ENCODE measurements around the gene TNFRSF25. TPM values are rescaled to one million over a fixed set of nuclear protein-coding genes. Genes with fewer than 3 reads are reported as not detected.
"Not testable (repeated sequence)": the region's sequence is repeated elsewhere in the genome, so short reads cannot be mapped to it uniquely, and the experiment has no call there.

The TNFRSF25 gene
- total RNA-seq, 1 experiment from 2014 or later = 0.98 TPM

- no peak for DNase-seq (ENCODE audit: low read depth)
Observed at GRCh38 chr1:6470132-6471085, 4.4 kb upstream of the TNFRSF25 start.

DNA sequence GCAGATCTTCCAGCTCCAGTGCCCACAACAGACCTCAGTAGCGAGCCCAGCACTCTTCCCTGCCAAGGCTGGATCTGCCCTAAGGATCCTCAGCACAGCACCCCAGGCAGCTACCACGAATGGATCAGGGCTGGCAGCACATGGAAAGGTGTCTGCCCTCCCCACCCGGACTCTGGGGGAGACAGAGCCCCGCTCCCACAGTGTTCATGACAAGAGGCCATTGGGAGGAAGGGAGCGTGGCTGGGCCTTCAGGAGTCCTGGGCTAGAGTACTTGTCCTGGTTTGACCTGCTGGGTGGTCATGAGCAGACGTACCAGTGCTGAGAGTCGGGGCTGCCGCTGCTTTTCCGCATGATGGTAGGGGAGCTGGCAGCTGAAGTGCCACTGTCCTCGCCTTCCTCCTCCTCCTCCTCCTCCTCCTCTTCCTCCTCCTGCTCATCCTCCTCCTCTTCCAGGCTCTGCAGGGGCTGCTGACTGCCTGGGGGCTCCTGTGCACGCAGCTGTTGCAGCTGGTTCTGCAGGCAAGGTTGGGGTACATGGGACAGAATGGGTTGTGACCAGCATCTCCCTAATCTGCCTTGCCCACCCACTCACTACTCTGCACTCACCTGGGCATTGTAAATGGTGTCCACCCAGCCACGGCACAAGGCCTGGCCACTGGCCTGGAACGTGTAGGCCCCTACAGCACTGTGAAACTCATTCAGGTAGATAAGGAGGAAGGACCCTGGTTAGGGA lies 2.9 kb upstream of the TNFRSF25 start:
- DNase-seq (ENCODE audit: low read depth) = no peak

GRCh38 chr1:6467744-6468688 lies 2.0 kb upstream of the TNFRSF25 start:
- DNase-seq (ENCODE audit: low read depth) = no peak

- DNase-seq (ENCODE audit: low read depth) = no peak
Observed at GRCh38 chr1:6467224-6467623, 1.3 kb upstream of the TNFRSF25 start.

GRCh38 chr1:6466751-6467150 lies 778 bp upstream of the TNFRSF25 start:
- DNase-seq (ENCODE audit: low read depth) = no peak

GRCh38 chr1:6465461-6466005 lies 440 bp downstream of the TNFRSF25 start:
- no peak for DNase-seq (ENCODE audit: low read depth)

DNA sequence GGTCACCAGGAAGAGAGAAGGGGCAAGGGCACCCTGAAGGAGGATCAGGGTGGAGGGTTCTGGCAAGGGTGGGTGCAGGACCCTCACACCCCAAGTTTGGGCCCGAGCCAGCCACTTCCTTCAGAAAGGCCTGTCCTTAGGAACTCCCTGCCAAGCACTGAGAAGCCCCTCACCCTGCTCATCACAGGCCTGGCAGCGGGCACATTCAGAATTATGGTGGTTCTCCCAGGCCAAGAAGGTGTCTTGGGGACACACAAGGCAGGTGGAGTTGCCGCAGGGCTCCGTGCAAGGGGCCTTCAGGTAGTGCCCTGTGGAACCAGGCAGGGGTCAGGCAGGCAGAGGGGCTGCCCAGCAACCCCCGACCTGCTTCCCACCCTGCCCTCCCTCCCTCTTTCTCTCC lies 1.1 kb downstream of the TNFRSF25 start:
- DNase-seq (ENCODE audit: low read depth) = no peak

DNA sequence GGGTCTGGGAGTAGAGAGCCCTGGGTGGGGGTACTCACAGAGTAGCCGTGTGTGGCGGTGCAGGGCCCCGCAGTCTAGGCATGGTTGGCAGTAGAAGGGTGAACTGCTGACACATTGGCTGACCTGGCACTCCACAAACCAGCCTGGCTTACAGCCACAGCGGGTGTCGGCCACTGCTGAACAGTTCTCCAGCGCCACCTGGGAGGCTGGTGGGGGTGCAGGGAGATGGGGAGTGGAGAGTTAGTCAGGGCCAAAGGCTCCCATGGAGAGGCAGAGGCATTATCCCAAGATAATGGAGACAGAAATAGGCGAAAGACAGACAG lies 1.5 kb downstream of the TNFRSF25 start:
- no peak for DNase-seq (ENCODE audit: low read depth)

DNA sequence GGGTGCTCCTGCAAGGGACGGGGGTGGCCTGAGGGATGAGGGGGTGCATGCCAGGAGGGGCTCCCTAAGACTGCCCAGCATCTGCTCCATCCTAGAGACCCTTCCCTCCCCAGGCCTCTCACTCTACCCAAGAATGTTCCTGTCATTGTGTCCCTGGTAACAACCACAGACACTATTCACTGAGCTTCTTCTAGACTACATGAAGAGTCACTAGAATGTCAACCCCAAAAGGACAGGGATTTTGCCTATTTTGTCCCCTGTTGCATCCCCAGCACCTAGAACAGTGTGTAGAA lies 2.9 kb downstream of the TNFRSF25 start:
- no peak for DNase-seq (ENCODE audit: low read depth)

DNA sequence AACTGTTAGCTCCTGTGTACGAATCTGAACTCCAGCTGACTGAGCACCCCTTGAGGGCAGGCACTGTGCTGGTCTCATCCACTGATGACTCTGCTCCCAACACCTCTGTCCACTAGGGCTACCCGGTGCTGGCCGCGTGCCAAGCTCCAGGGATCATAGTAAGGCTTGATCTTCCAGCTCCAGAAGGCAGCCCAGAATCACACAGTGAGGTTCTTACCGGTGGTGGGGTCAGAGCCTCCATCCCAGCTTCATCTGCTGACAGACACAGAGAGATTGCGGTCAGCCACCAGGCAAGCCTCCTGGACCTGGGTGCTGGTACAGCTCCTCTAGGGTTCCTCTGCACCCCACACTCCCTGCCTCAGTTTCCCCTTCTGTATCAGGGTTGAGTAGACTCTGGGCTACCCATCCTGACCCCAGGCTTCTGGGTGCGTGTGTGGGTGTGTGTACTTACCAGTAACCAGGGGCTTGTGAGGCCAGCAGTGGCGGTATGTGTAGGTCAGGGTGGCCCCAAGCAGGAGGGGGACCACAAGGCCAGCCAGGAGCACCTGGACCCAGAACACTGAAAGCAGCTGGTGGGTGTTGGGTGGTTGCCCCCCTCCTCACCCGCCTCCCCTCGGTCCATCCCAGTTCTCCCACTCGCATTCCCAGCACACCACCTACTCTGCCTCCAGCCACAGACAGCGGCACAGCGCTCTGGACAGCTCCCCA lies 3.4 kb downstream of the TNFRSF25 start:
- DNase-seq (ENCODE audit: low read depth) = no peak

- no peak for DNase-seq (ENCODE audit: low read depth)
Observed at GRCh38 chr1:6461538-6462411, 4.2 kb downstream of the TNFRSF25 start.

DNA sequence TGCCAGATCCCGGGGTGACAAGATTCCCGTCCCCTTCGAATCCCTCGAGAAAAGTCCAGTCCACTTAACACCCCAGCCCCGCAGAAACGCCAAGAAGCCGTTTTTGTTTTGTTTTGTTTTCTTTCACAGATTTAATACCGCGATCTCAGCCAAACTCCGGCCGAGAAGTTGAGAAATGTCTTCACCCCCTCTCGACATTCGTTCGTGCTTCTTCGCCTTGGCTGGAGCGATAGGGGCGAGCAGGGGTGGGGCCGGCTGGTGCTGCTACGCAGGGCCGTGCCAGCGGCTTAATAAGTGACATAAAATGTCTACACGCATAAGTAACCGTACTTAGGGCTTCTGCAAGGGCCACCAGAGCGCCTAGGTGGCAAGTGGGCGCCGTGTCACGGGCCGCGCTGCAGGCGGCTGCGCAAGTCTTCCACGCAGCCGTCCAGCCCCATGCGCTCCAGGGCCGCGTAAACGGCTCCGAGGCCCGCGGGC lies 4.9 kb downstream of the TNFRSF25 start:
- DNase-seq (ENCODE audit: low read depth) = no peak

DNA sequence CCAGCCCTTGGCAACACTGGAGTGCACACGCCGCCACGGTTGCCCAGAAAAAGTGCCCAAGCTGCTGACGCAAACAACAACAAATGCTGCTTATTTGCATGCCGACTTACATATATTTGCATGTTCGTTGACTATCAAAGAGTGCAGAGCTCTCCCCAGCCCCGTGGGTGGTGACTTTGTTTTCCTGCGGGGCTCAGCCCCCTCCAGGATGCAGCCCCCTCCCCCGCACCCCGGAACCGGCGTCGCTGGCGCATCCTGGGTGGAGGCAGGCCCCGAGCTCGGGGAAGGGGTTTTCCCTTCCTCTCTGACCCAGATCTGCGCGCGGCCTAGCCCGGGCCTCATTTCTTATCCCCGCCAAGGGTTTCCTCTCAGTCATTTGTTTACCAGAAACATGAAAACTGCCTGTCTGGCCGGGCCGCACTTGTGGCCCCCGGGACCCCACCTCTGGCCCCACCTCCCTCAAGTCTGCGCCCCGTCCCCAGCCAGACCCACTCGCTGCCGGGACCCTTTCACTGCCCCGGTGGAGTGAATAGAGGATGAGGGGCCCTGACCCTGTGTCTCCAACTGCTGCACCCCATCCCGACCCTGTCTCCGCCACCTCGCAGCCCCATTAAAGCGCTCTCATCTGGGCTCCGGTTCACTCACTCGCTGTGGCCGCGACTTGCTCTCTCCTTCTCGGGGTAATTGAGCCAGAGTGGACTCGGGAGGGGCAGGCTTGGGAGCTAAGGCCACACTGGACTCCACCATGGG lies 5.5 kb downstream of the TNFRSF25 start:
- no peak for DNase-seq (ENCODE audit: low read depth)

DNA sequence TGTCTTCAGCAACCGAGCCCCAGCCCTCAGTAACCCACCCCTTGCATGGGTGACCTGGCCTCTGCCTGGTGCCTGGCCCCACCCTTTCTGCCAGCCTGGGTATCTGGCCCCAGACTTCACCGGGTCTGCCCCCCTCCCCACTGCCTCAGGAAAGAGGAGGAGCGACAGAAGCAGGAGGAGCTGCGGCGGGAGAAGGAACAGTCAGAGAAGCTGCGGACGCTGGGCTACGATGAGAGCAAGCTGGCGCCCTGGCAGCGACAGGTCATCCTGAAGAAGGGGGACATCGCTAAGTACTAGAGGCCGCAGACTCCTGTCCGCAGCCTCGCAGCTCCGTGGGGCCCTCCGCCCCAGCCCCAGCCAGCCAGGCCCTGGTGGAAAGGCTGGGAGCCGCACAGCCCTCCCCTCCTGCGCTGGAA lies 6.1 kb downstream of the TNFRSF25 start:
- no peak for DNase-seq (ENCODE audit: low read depth)

DNA sequence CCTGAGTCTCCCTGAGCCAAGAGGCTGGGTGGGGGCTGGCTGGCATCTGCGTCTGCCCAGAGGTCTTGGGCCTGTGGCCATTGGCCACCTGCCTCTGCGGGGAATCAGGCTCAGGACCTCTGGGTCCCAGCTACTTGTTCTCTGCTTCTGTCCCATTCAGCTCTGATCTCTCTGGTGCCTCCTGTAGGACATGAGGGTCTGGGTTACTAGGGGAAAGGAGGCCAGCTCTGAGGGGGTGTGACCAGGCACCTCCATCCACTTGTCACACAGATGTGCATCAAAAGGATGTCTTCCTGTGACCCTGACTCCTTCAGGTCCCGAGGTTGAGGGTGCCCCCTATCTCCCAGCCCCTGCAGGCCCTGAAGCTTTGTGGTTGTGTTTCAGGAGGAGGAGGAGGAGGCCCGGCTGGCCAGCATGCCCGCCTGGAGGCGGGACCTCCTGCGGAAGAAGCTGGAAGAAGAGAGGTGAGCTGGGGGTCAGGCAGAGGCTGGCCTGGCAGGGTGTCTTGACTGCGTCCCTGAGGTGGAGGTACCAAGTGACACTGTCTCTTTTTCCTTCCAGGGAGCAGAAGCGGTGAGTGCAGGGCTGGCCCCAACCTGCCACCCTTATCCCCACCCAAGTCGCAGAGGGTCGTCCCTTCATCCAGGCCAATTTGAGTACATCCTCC lies 9.0 kb downstream of the TNFRSF25 start:
- no peak for DNase-seq (ENCODE audit: low read depth)

DNA sequence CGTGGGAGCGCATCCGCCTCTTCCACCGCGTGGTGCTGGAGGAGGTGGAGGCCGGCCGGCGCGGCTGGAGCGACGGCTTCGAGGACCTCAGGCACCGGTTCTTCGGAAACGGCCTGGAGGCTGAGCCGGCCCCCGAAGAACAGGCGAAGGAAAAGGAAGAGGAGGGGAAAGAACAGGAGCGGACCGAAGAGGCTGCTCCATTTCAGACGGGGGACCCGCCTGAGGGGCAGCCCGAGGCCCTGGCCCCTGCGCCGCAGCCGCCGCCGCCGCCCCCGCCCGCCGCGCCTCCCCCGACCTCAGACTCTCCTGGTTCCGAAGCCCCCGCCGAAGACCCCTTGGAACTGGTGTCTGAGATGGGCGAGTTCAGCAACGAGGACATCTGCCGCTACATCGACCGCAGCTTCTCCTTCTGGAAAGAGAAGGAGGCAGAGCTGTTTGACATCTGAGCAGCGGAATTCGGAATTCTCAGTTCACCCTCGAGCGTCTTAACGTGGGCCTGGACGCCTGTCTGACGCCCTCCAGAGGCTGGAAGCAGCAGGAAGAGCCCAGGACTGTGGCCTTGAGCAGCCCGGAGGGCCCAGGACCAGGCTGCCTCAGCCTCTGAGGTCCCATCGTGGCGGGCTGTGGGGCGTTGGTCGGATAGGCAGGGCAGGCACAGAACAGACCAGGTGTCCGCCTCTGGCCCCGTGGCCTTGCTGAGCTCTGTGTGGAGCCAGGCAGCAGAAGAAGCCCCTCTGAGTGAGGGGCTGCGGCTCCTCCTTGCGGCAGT lies 10.0 kb downstream of the TNFRSF25 start:
- DNase-seq (ENCODE audit: low read depth) = not testable (repeated sequence)

DNA sequence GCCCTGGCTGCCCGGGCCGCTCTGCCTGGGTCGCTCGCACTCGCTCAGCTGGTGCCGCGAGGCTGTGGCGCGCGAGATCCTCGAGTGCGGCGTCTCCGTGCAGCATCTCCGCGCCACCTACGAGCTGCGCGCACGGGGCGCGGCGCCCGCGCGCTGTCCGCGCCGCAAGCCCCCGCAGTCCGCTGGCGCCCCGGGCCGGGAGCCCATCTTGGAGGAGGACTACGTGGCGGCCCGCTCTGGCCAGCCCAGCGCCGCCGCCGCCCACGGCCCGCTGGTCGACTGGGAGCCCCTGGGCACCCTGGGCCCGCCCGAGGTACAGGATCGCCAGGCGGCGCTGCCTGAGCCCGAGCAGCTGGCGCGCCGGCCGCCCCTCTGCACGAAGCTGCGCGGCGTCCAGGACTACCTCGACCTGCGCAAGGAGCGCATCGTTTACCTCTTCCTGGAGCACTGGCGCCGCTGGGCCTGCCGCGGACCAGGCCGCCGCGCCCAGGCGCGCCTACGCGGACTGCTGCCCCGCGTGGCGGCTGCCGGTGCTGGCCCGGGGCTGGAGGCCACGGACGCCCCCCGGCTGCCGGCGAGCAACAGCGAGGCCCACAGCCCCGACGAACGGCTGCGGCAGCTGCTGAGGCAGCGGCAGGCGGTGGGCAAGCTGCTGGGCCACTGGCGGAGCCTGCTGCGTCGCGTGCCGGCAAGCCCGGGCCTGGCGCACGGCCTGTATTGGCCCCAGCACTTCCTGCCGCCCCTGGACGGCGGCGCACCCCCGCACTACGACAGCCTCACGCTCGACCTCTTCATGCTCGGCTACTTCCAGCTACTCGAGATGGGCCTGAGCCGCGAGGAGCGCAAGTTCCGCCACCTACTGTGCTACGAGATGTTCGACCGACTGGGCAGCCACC lies 10.9 kb downstream of the TNFRSF25 start:
- no peak for DNase-seq (ENCODE audit: low read depth)

All from LHCN-M2 (cell line).